Ovary (tissue), 9 donors: ENCODE results near the gene DNAH8. TPM values are rescaled to one million over a fixed set of nuclear protein-coding genes. Genes with fewer than 3 reads are reported as not detected.

Experiments used
- DNase-seq, 5 donors: peaks; one replicate each; pipeline ENCODE4 v3.0.0-alpha.2; 2019 to 2020
- H3K27ac ChIP-seq, 2 donors: fragments of 200-600 bp; one replicate each; pipeline versions ENCODE4 v1.5.1 to v1.8.0; 2019 to 2022
- H3K27me3 ChIP-seq: fragments of 200-600 bp; one replicate; pipeline ENCODE4 v1.8.0; 2022
- H3K36me3 ChIP-seq: fragments of 200-600 bp; sonication (generic); one replicate; pipeline ENCODE4 v1.5.1; 2019
- H3K4me1 ChIP-seq: one replicate; pipeline ENCODE4 v1.8.1; 2013; ENCODE audit warnings: mild to moderate bottlenecking, moderate library complexity; ENCODE audit not compliant: insufficient read depth
- H3K4me3 ChIP-seq: fragments of 200-600 bp; sonication (generic); one replicate; pipeline ENCODE4 v1.5.1; 2017
- H3K9me3 ChIP-seq, 2 donors: fragments of 200-600 bp in 1 of 2; sonication (generic) in 1 of 2; one replicate each; pipeline versions ENCODE4 v1.5.1 to v1.8.1; 2013 to 2019; ENCODE audit warnings: mild to moderate bottlenecking in 1 of 2, moderate library complexity in 1 of 2
- CTCF ChIP-seq, 3 donors: fragments of 450-650 bp in 2 of 3; fragments of 200-600 bp in 1 of 3; IDR thresholded peaks; one replicate each; pipeline versions ENCODE4 v1.5.1 to v1.8.0; 2016 to 2022; ENCODE audit warnings: antibody characterized with exemption in 3 of 3, mild to moderate bottlenecking in 1 of 3
- EP300 ChIP-seq: sonication (generic); formaldehyde crosslinking; IDR thresholded peaks from one replicate; pipeline ENCODE4 v1.6.1; 2017; ENCODE audit warnings: antibody characterized with exemption
- POLR2A ChIP-seq: fragments of 450-650 bp; IDR thresholded peaks from one replicate; pipeline ENCODE4 v1.6.1; 2017; ENCODE audit warnings: antibody characterized with exemption, mild to moderate bottlenecking, moderate library complexity
- WGBS, 3 donors: extraction: QIAGEN DNeasy Blood & Tissue Kit in 1 of 3; methylation state at CpG; one replicate each; pipeline versions ENCODE4 v1.1.5 to v1.1.7; 2013 to 2017; 5-methylcytosine and 5-hydroxymethylcytosine counted together
- intact Hi-C, 4 donors: fragments of 100-400 bp; cut with DNase I; formaldehyde crosslinking; loops; one replicate each; pipeline versions ENCODE4 v1.11.0 to v1.15.1; 2022 to 2023
- polyA plus RNA-seq, 2 donors: library from polyadenylated mRNA; stranded (reverse); fragments of 200-250 nt in 1 of 2; fragments of 350-450 nt in 1 of 2; fragmentation: Illumina TruSeq in 1 of 2; extraction: RNeasy Lipid Tissue Mini Kit (QIAGEN cat#74804) in 1 of 2; gene quantifications; one replicate each; pipeline ENCODE4 v1.2.3, GENCODE V29; 2013 to 2014
- total RNA-seq, 7 donors: library from RNA; depleted of rRNA in 2 of 7; stranded (reverse); fragments of >200 nt in 2 of 7; fragmentation: NEBNext Ultra II Directional in 3 of 7; extraction: Animal tissue kit (Norgen Biotek cat#: 25700) in 3 of 7; gene quantifications; one replicate each; pipeline versions ENCODE4 v1.1.0 to v1.2.4, GENCODE V29; 2016 to 2023
- donor health status: DM: no; HTN: no; CAD: no; lungs with moderate emphysema.
- donor health status: DM: no; HTN: no; CAD: no.
- donor health status: Bipolar disorder and iron deficiency.
- donor health status: DM: yes; HTN: yes; CAD: no.
- donor health status: DM: no; HTN: no; CAD: no.
- donor health status: DM: yes; HTN: yes; CAD: no.

Gene DNAH8
- total and polyA plus RNA-seq, 9 donors = under 0.01 to 0.08 (median 0.01) TPM; not detected in 4

- no peak overlapping the region for H3K27ac ChIP-seq
- no peaks in the 10 kb centered on the region for H3K4me1 ChIP-seq
- DNase-seq = no peak
- H3K36me3 ChIP-seq = no peaks in the 10 kb centered on the region
- H3K27me3 ChIP-seq = no peaks in the 10 kb centered on the region
- 74 to 83% (median 81%) methylated on average over 6 of the region's 6 CpGs for WGBS, 3 donors
- intact Hi-C loops = no loop called here
- no peak for TF ChIP-seq POLR2A
- TF ChIP-seq EP300 = no peak
- no peak for TF ChIP-seq CTCF (IDR thresholded peaks at IDR 0.05)
- no peak overlapping the region for H3K4me3 ChIP-seq
- H3K9me3 ChIP-seq = no peaks in the 10 kb centered on the region
Measured at GRCh38 chr6:38713812-38714211, 1.3 kb upstream of the DNAH8 start.

GRCh38 chr6:38714239-38715015 is 684 bp upstream of the DNAH8 start:
- H3K4me3 ChIP-seq = no peak overlapping the region
- WGBS, 3 donors = 24 to 50% (median 37%) methylated on average over 4 of the region's 4 CpGs
- no peak for TF ChIP-seq POLR2A
- no peaks in the 10 kb centered on the region for H3K9me3 ChIP-seq
- no peaks in the 10 kb centered on the region for H3K4me1 ChIP-seq
- DNase-seq = no peak
- no peaks in the 10 kb centered on the region for H3K36me3 ChIP-seq
- no peaks in the 10 kb centered on the region for H3K27me3 ChIP-seq
- no peak overlapping the region for H3K27ac ChIP-seq
- intact Hi-C loops = no loop called here

DNA sequence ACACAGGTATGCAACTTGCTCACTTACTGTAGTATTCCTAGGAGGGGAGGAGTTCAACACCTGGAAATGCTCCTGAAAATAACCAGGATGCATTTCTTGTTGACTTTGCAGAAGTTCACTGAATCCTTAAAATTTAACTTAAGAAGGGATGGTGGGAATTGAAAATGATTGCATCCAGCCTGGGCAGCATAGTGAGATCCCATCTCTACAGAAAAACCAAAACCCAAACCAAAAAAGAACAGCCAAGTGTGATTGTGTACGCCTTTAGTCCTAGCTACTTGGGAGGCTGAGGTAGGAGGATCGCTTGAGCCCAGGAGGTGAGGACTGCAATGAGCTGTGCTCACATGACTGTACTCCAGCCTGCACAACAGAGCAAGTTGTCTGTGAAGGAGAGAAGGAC is 1.7 kb downstream of the DNAH8 start:
- Histone ChIP-seq H3K4me3 (no peak overlapping the region), H3K9me3 (no peaks in the 10 kb centered on the region), H3K36me3 (no peaks in the 10 kb centered on the region), H3K27me3 (no peaks in the 10 kb centered on the region), H3K27ac (no peak overlapping the region), H3K4me1 (no peaks in the 10 kb centered on the region)
- DNase-seq = no peak
- 97 to 99% (median 98%) methylated on average over 2 of the region's 2 CpGs for WGBS, 3 donors
- no peak for TF ChIP-seq CTCF (IDR thresholded peaks at IDR 0.05)
- no peak for TF ChIP-seq POLR2A
- TF ChIP-seq EP300 = no peak
- intact Hi-C loops = no loop called here

GRCh38 chr6:38719358-38719757 is 4.2 kb downstream of the DNAH8 start:
- H3K36me3 ChIP-seq = no peaks in the 10 kb centered on the region
- H3K27ac ChIP-seq = no peak overlapping the region
- H3K9me3 ChIP-seq = no peaks in the 10 kb centered on the region
- 72 to 100% (median 88%) methylated on average over 1 of the region's 1 CpG for WGBS, 3 donors
- TF ChIP-seq POLR2A = no peak
- TF ChIP-seq EP300 = no peak
- TF ChIP-seq CTCF (IDR thresholded peaks at IDR 0.05) = no peak
- no peak overlapping the region for H3K4me3 ChIP-seq
- H3K4me1 ChIP-seq = no peaks in the 10 kb centered on the region
- DNase-seq = no peak
- intact Hi-C loops = no loop called here
- H3K27me3 ChIP-seq = no peaks in the 10 kb centered on the region

DNA sequence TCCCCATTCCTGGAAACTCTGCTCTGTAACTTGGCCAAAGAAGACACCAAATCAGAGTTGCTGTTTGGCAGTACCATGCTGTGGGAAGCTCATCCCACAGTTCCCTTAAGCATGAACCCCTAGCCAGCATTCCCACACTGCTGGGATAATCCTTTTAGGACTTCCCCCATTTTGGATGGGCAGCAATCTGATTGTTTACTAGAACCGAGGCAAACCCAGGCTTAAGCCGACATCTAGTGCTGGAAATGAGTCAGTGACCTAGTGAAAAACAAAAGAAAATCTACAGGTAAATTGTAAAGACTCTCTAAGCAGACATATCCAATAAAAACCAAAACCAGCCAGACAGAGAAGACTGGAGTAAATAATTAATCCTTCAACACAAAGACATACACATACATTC is 5.2 kb downstream of the DNAH8 start:
- 15 to 26% (median 17%) methylated on average over 2 of the region's 2 CpGs for WGBS, 3 donors
- no peaks in the 10 kb centered on the region for H3K4me1 ChIP-seq
- TF ChIP-seq POLR2A = no peak
- no peaks in the 10 kb centered on the region for H3K9me3 ChIP-seq
- H3K36me3 ChIP-seq = no peaks in the 10 kb centered on the region
- no peak overlapping the region for H3K27ac ChIP-seq
- H3K27me3 ChIP-seq = no peaks in the 10 kb centered on the region
- H3K4me3 ChIP-seq = no peak overlapping the region
- intact Hi-C loops = no loop called here
- DNase-seq = no peak
